ENCODE measurements around the gene GNG12. TPM values are rescaled to one million over a fixed set of nuclear protein-coding genes. Genes with fewer than 3 reads are reported as not detected.

The GNG12 gene
- total and polyA plus RNA-seq, 9 of the 15 experiments (the other 6 are each of a cell fraction or from before 2014, with no cell fraction given) = 2.6 to 6.0 (median 4.1) TPM

DNA sequence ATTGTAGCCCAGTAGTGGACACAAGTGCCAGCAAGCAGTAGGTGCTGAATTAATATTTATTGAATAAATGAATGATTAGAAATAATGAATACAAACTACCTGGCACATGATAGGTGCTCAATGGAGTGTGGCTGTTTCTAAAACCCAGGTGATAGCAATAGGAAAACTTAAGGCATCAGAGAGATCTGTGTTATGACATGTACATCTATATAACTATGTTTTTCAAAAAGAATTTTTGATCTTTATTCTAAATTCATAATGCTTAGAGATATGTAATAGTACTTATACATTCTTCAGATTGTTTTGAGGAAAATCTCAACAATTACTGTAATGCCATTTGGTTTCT, 143.3 kb downstream of the GNG12 start:
- H3K27me3 ChIP-seq (ENCODE audit: control insufficient read depth in 2 of 2, insufficient read depth in 2 of 2, low read length in 2 of 2) = no peaks in the 10 kb centered on the region
- no TSS peak for BruUV-seq (replicated peaks)
- POLR2A ChIA-PET = interaction anchor here (1.0 to 6.3 kb wide), 8 partner anchors 15 to 133 kb away, joined by 4 to 52 read pairs (median 4); no protein-coding TSS in a partner anchor
- no peak for TF ChIP-seq ILF3 (IDR thresholded peaks at IDR 0.05; ENCODE audit: borderline replicate concordance)
- TF ChIP-seq ZNF699 (CRISPR knock-in tag; IDR thresholded peaks at IDR 0.05; ENCODE audit: insufficient replicate concordance) = no peak
- no peak for TF ChIP-seq SPI1 (IDR thresholded peaks at IDR 0.05; ENCODE audit: borderline replicate concordance, low read depth, low read length)
- no peak for TF ChIP-seq ZNF584 (CRISPR knock-in tag; IDR thresholded peaks at IDR 0.05; ENCODE audit: low read depth)
- TF ChIP-seq NR2C2 (CRISPR knock-in tag; IDR thresholded peaks at IDR 0.05) = no peak
- no peak for TF ChIP-seq NR2C2 (tag; IDR thresholded peaks at IDR 0.05)
- TF ChIP-seq, protein P1, sequence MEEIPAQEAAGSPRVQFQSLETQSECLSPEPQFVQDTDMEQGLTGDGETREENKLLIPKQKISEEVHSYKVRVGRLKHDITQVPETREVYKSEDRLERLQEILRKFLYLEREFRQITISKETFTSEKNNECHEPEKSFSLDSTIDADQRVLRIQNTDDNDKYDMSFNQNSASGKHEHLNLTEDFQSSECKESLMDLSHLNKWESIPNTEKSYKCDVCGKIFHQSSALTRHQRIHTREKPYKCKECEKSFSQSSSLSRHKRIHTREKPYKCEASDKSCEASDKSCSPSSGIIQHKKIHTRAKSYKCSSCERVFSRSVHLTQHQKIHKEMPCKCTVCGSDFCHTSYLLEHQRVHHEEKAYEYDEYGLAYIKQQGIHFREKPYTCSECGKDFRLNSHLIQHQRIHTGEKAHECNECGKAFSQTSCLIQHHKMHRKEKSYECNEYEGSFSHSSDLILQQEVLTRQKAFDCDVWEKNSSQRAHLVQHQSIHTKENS (CRISPR knock-in tag; IDR thresholded peaks at IDR 0.05) = no peak
- TF ChIP-seq TRIM24 (IDR thresholded peaks at IDR 0.05) = no peak
- TF ChIP-seq KDM4B (IDR thresholded peaks at IDR 0.05; ENCODE audit: borderline replicate concordance in 2 of 2, low read depth in 1 of 2) = no peak
- TF ChIP-seq MTA2 (IDR thresholded peaks at IDR 0.05; ENCODE audit: low read depth) = no peak
- TF ChIP-seq POLR2H (tag; IDR thresholded peaks at IDR 0.05; ENCODE audit: low read depth) = 0 out of 2 replicates have a peak, but pooled peaks have one; percentile 7
- TF ChIP-seq, protein P2, sequence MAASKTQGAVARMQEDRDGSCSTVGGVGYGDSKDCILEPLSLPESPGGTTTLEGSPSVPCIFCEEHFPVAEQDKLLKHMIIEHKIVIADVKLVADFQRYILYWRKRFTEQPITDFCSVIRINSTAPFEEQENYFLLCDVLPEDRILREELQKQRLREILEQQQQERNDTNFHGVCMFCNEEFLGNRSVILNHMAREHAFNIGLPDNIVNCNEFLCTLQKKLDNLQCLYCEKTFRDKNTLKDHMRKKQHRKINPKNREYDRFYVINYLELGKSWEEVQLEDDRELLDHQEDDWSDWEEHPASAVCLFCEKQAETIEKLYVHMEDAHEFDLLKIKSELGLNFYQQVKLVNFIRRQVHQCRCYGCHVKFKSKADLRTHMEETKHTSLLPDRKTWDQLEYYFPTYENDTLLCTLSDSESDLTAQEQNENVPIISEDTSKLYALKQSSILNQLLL (CRISPR knock-in tag; IDR thresholded peaks at IDR 0.05; ENCODE audit: borderline replicate concordance) = no peak
- 0 out of 2 replicates have a peak, but pooled peaks have one; percentile 36 for TF ChIP-seq RHOXF2B (CRISPR knock-in tag; conservative IDR thresholded peaks at IDR 0.05)
- no peak for TF ChIP-seq FOXJ2 (tag; IDR thresholded peaks at IDR 0.05)
- TF ChIP-seq ZEB2 (IDR thresholded peaks at IDR 0.05) = 0 out of 2 replicates have a peak, but pooled peaks have one; percentile 4
- TF ChIP-seq PML (IDR thresholded peaks at IDR 0.05; ENCODE audit: low read length) = peak; percentile 20; the same call in 1 of the 2 replicates
- TF ChIP-seq, protein P3, sequence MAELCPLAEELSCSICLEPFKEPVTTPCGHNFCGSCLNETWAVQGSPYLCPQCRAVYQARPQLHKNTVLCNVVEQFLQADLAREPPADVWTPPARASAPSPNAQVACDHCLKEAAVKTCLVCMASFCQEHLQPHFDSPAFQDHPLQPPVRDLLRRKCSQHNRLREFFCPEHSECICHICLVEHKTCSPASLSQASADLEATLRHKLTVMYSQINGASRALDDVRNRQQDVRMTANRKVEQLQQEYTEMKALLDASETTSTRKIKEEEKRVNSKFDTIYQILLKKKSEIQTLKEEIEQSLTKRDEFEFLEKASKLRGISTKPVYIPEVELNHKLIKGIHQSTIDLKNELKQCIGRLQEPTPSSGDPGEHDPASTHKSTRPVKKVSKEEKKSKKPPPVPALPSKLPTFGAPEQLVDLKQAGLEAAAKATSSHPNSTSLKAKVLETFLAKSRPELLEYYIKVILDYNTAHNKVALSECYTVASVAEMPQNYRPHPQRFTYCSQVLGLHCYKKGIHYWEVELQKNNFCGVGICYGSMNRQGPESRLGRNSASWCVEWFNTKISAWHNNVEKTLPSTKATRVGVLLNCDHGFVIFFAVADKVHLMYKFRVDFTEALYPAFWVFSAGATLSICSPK (IDR thresholded peaks at IDR 0.05; ENCODE audit: borderline replicate concordance) = no peak
- TF ChIP-seq, protein P4, sequence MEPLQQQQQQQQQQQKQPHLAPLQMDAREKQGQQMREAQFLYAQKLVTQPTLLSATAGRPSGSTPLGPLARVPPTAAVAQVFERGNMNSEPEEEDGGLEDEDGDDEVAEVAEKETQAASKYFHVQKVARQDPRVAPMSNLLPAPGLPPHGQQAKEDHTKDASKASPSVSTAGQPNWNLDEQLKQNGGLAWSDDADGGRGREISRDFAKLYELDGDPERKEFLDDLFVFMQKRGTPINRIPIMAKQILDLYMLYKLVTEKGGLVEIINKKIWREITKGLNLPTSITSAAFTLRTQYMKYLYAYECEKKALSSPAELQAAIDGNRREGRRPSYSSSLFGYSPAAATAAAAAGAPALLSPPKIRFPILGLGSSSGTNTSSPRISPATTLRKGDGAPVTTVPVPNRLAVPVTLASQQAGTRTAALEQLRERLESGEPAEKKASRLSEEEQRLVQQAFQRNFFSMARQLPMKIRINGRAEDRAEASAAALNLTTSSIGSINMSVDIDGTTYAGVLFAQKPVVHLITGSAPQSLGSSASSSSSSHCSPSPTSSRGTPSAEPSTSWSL (CRISPR knock-in tag; IDR thresholded peaks at IDR 0.05; ENCODE audit: borderline replicate concordance) = no peak
- TF ChIP-seq HMG20A (CRISPR knock-in tag; conservative IDR thresholded peaks at IDR 0.05) = no peak

More for the DNA sequence above, 143.3 kb downstream of the GNG12 start:
- H3K4me1 ChIP-seq (replicated peaks in 1 of 2; ENCODE audit: control insufficient read depth in 2 of 2, insufficient read depth in 2 of 2, low read length in 2 of 2) = peaks cover 24 to 44% of the 10 kb centered on the region in 2 experiments
- peak overlapping the region; percentile 75 for H3K4me2 ChIP-seq (ENCODE audit: insufficient read depth, low read length)
- H4K20me1 ChIP-seq (replicated peaks; ENCODE audit: control insufficient read depth, insufficient read depth, low read length) = 0 out of 2 replicates have a peak, but pooled peaks cover 3% of the 10 kb centered on the region
- H3K36me3 ChIP-seq (ENCODE audit: control insufficient read depth, insufficient read depth, low read length) = peaks cover 63% of the 10 kb centered on the region
- FAIRE-seq = no peak
- no peak for ATAC-seq
- peaks cover 63% of the 10 kb centered on the region for H3K79me2 ChIP-seq (ENCODE audit: control insufficient read depth, insufficient read depth, low read length)
- peak overlapping the region; percentile 95 for H3K27ac ChIP-seq (ENCODE audit: extremely low read depth, low read depth, low read length)
- no peak overlapping the region for H2AFZ ChIP-seq (ENCODE audit: low read depth, low read length)
- DNase-seq (ENCODE audit: extremely low read depth in 1 of 4, low spot score in 3 of 4) = no peak
- H3K9me3 ChIP-seq (replicated peaks; ENCODE audit: control insufficient read depth, insufficient read depth, low read depth, low read length) = no peaks in the 10 kb centered on the region
- in situ Hi-C loops (cut with MboI) = no loop called here
- H3K4me3 ChIP-seq = peak overlapping the region; percentile 93
- intact Hi-C loops (cut with micrococcal nuclease) = no loop called here
- H3K9ac ChIP-seq (ENCODE audit: insufficient read depth in 1 of 2, low read depth in 2 of 2, low read length in 2 of 2) = peak overlapping the region in 1 of 2 experiments; percentile 92; a peak in 2 of 4 replicates
- CTCF ChIA-PET (ENCODE audit: low intra/inter-chr PET ratio) = no interaction called here
- H3K9me1 ChIP-seq (ENCODE audit: control insufficient read depth, insufficient read depth, low read length) = no peaks in the 10 kb centered on the region

All from K562 (cell line).